Smooth muscle cell (in vitro differentiated cells): ENCODE data around the gene TRNT1. TPM values are rescaled to one million over a fixed set of nuclear protein-coding genes. Genes with fewer than 3 reads are reported as not detected.

Experiments
- DNase-seq: peaks from one replicate; lab custom pipeline; 2025; ENCODE audit not compliant: unreplicated experiment; lab: John Stamatoyannopoulos, UW
- H2AFZ ChIP-seq: fragments of 200-600 bp; sonication (generic); 2 replicates; pipeline ENCODE4 v1.6.0; 2016; ENCODE audit warnings: antibody characterized with exemption, low read depth, mild to moderate bottlenecking
- H3F3A ChIP-seq: fragments of 200-600 bp; sonication (generic); 2 replicates; pipeline ENCODE4 v1.6.0; 2017; ENCODE audit warnings: antibody characterized with exemption, low read depth
- H3K27ac ChIP-seq: fragments of 200-600 bp; sonication (generic); 2 replicates; pipeline ENCODE4 v1.5.1; 2016; ENCODE audit warnings: low read depth, mild to moderate bottlenecking
- H3K27me3 ChIP-seq: fragments of 200-600 bp; sonication (generic); 2 replicates; pipeline ENCODE4 v1.6.1; 2016; ENCODE audit warnings: low read depth, mild to moderate bottlenecking
- H3K36me3 ChIP-seq: fragments of 200-600 bp; sonication (generic); 2 replicates; pipeline ENCODE4 v1.5.1; 2016; ENCODE audit warnings: low read depth
- H3K4me1 ChIP-seq: fragments of 200-600 bp; sonication (generic); 2 replicates; pipeline ENCODE4 v1.5.1; 2016; ENCODE audit warnings: low read depth
- H3K4me2 ChIP-seq: fragments of 200-600 bp; sonication (generic); 2 replicates; pipeline ENCODE4 v1.6.0; 2016; ENCODE audit warnings: mild to moderate bottlenecking
- H3K4me3 ChIP-seq: fragments of 200-600 bp; sonication (generic); 2 replicates; pipeline ENCODE4 v1.5.1; 2016; ENCODE audit warnings: mild to moderate bottlenecking
- H3K79me2 ChIP-seq: fragments of 200-600 bp; sonication (generic); 2 replicates; pipeline ENCODE4 v1.6.0; 2016; ENCODE audit warnings: low read depth, mild to moderate bottlenecking
- H3K9ac ChIP-seq: fragments of 200-600 bp; sonication (generic); 2 replicates; pipeline ENCODE4 v1.6.0; 2016; ENCODE audit warnings: low read depth
- H3K9me3 ChIP-seq: fragments of 200-600 bp; sonication (generic); replicated peaks from 2 replicates; pipeline ENCODE4 v1.5.1; 2016; ENCODE audit warnings: low read depth
- H4K20me1 ChIP-seq: fragments of 200-600 bp; sonication (generic); 2 replicates; pipeline ENCODE4 v1.6.0; 2016; ENCODE audit warnings: low read depth
- CTCF ChIP-seq: fragments of 200-600 bp; sonication (generic); IDR thresholded peaks from 2 replicates; pipeline ENCODE4 v1.5.1; 2017; ENCODE audit warnings: borderline replicate concordance, mild to moderate bottlenecking, antibody characterized with exemption; ENCODE audit not compliant: insufficient read depth, poor library complexity, severe bottlenecking
- WGBS: methylation state at CpG from one replicate; pipeline ENCODE4 v1.1.7; 2016; ENCODE audit warnings: low lambda C conversion rate; 5-methylcytosine and 5-hydroxymethylcytosine counted together
- polyA plus RNA-seq: library from polyadenylated mRNA; unstranded; fragments of >200 nt; fragmentation: Nextera tagmentation; extraction: Ambion mirVana; gene quantifications from 2 replicates; pipeline ENCODE4 v1.2.1, GENCODE V29; 2016
- total RNA-seq: library from RNA; depleted of rRNA; stranded (reverse); fragments of >200 nt; gene quantifications from 2 replicates; pipeline ENCODE4 v1.2.3, GENCODE V29; 2014

TRNT1 gene
- total and polyA plus RNA-seq, 2 experiments from 2014 or later, result 16.1 to 18.6 TPM

- no peak for TF ChIP-seq CTCF
- Histone ChIP-seq H3K4me2 (no peak overlapping the region), H3K4me1 (no peaks in the 10 kb centered on the region), H3K4me3 (no peak overlapping the region), H3K27me3 (no peaks in the 10 kb centered on the region), H3K27ac (no peak overlapping the region), H2AFZ (no peak overlapping the region), H3K36me3 (no peaks in the 10 kb centered on the region), H3F3A (no peaks in the 10 kb centered on the region), H3K9me3 (no peaks in the 10 kb centered on the region), H3K9ac (no peak overlapping the region), H4K20me1 (no peaks in the 10 kb centered on the region), H3K79me2 (no peaks in the 10 kb centered on the region)
- no peak for DNase-seq
- WGBS, result 94% methylated on average over 6 of the region's 6 CpGs
Measured at GRCh38 chr3:3101660-3102458, 24.9 kb upstream of the TRNT1 start.

DNA sequence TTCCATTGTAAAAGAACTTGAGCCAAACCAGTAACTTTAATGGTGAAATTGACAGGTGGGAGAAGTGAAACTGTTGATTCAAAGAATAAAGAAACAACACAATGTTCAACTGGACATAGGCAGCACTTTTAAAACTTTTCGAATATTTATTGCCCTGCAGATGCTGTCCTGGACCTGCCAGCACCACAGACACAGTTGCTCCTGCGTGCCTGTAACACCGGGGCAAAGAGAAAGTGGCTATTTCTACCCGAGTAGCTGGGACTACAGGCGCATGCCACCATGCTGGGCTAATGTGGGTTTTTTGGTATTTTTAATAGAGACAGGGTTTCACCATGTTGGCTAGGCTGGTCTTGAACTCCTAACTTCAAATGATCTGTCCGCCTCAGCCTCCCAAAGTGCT is 24.0 kb upstream of the TRNT1 start:
- Histone ChIP-seq H3K27me3 (no peaks in the 10 kb centered on the region), H3K27ac (no peak overlapping the region), H3K36me3 (no peaks in the 10 kb centered on the region), H3K4me3 (no peak overlapping the region), H3K9ac (no peak overlapping the region), H3K79me2 (no peaks in the 10 kb centered on the region), H3K4me2 (no peak overlapping the region), H3K4me1 (no peaks in the 10 kb centered on the region), H4K20me1 (no peaks in the 10 kb centered on the region), H3F3A (no peaks in the 10 kb centered on the region), H3K9me3 (no peaks in the 10 kb centered on the region), H2AFZ (no peak overlapping the region)
- 93% methylated on average over 6 of the region's 6 CpGs for WGBS
- DNase-seq, result no peak
- TF ChIP-seq CTCF, result no peak

- H3K4me1 ChIP-seq, result no peaks in the 10 kb centered on the region
- no peaks in the 10 kb centered on the region for H3K79me2 ChIP-seq
- no peak for TF ChIP-seq CTCF
- H3K9ac ChIP-seq, result no peak overlapping the region
- no peak overlapping the region for H3K4me3 ChIP-seq
- no peak overlapping the region for H3K27ac ChIP-seq
- no peaks in the 10 kb centered on the region for H4K20me1 ChIP-seq
- no peak for DNase-seq
- H3K9me3 ChIP-seq, result no peaks in the 10 kb centered on the region
- H3K36me3 ChIP-seq, result no peaks in the 10 kb centered on the region
- H3K4me2 ChIP-seq, result no peak overlapping the region
- H3K27me3 ChIP-seq, result no peaks in the 10 kb centered on the region
- H2AFZ ChIP-seq, result no peak overlapping the region
- H3F3A ChIP-seq, result no peaks in the 10 kb centered on the region
- 94% methylated on average over 3 of the region's 3 CpGs for WGBS
Measured at GRCh38 chr3:3105246-3105645, 21.5 kb upstream of the TRNT1 start.

DNA sequence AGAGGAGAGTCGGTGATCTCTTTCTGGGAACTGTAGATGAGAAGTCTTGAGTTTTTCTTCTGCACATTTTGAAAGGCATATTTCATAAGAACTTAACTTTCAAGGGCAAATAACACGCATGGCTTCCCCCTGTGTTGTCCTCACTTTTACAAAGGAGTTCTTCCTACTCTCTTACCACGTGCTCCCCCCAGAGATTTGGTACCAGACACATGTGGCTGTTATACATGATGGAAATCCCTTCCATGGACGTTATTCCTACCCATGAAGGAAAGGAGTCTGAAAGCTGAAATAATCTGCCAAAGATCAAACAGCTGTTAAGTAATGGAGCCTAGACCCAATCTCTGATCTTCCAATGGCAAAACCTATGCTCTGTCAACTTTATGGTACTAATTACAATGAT is 20.9 kb upstream of the TRNT1 start:
- no peak overlapping the region for H2AFZ ChIP-seq
- no peak overlapping the region for H3K4me3 ChIP-seq
- H3K9me3 ChIP-seq, result no peaks in the 10 kb centered on the region
- 91% methylated on average over 4 of the region's 4 CpGs for WGBS
- H3F3A ChIP-seq, result no peaks in the 10 kb centered on the region
- H3K27me3 ChIP-seq, result no peaks in the 10 kb centered on the region
- H3K79me2 ChIP-seq, result no peaks in the 10 kb centered on the region
- H3K9ac ChIP-seq, result no peak overlapping the region
- no peaks in the 10 kb centered on the region for H3K36me3 ChIP-seq
- no peaks in the 10 kb centered on the region for H4K20me1 ChIP-seq
- no peak for DNase-seq
- TF ChIP-seq CTCF, result no peak
- H3K27ac ChIP-seq, result no peak overlapping the region
- no peaks in the 10 kb centered on the region for H3K4me1 ChIP-seq
- H3K4me2 ChIP-seq, result no peak overlapping the region
